ENCODE measurements around the gene TOX2. TPM values are rescaled to one million over a fixed set of nuclear protein-coding genes. Genes with fewer than 3 reads are reported as not detected.
A peak's percentile ranks its signal among the peaks of the same experiment; 100 is the strongest.

The TOX2 gene
- total RNA-seq, 3 donors from 2014 or later, result 0.66 to 1.1 (median 0.87) TPM

GRCh38 chr20:44089987-44090674, 175.5 kb downstream of the TOX2 start:
- Mint-ChIP-seq H3K9me3 (no peaks in the 10 kb centered on the region), H3K27me3 (ENCODE audit: low read depth) (peaks cover 13% of the 10 kb centered on the region), H3K36me3 (ENCODE audit: insufficient read depth) (no peaks in the 10 kb centered on the region), H3K4me1 (ENCODE audit: low read depth) (no peaks in the 10 kb centered on the region), H3K4me3 (no peak overlapping the region)
- ATAC-seq (peak in 1 of 2 donors; percentile 23), DNase-seq (no peak)

GRCh38 chr20:44091026-44091425, 176.4 kb downstream of the TOX2 start:
- Mint-ChIP-seq H3K27me3 (ENCODE audit: low read depth) (peaks cover 15% of the 10 kb centered on the region), H3K9me3 (no peaks in the 10 kb centered on the region), H3K4me3 (no peak overlapping the region), H3K4me1 (ENCODE audit: low read depth) (no peaks in the 10 kb centered on the region), H3K36me3 (ENCODE audit: insufficient read depth) (no peaks in the 10 kb centered on the region)
- ATAC-seq (no peak), DNase-seq (no peak)

- Mint-ChIP-seq H3K4me3 (no peak overlapping the region), H3K27me3 (ENCODE audit: low read depth) (peaks cover 20% of the 10 kb centered on the region), H3K36me3 (ENCODE audit: insufficient read depth) (no peaks in the 10 kb centered on the region), H3K4me1 (ENCODE audit: low read depth) (no peaks in the 10 kb centered on the region), H3K9me3 (no peaks in the 10 kb centered on the region)
- ATAC-seq, result peak in 1 of 2 donors; percentile 30
- no peak for DNase-seq
Observed at GRCh38 chr20:44092551-44093248, 178.0 kb downstream of the TOX2 start.

- Mint-ChIP-seq H3K36me3 (ENCODE audit: insufficient read depth) (no peaks in the 10 kb centered on the region), H3K27me3 (ENCODE audit: low read depth) (peaks cover 23% of the 10 kb centered on the region), H3K4me3 (no peak overlapping the region), H3K9me3 (no peaks in the 10 kb centered on the region), H3K4me1 (ENCODE audit: low read depth) (no peaks in the 10 kb centered on the region)
- ATAC-seq (no peak), DNase-seq (no peak)
Observed at GRCh38 chr20:44093249-44093582, 178.6 kb downstream of the TOX2 start.

- no peaks in the 10 kb centered on the region for H3K36me3 Mint-ChIP-seq (ENCODE audit: insufficient read depth)
- H3K4me1 Mint-ChIP-seq (ENCODE audit: low read depth), result no peaks in the 10 kb centered on the region
- no peak overlapping the region for H3K4me3 Mint-ChIP-seq
- ATAC-seq (no peak), DNase-seq (no peak)
- H3K9me3 Mint-ChIP-seq, result no peaks in the 10 kb centered on the region
- H3K27me3 Mint-ChIP-seq (ENCODE audit: low read depth), result peaks cover 39% of the 10 kb centered on the region
Observed at GRCh38 chr20:44095831-44096230, 181.2 kb downstream of the TOX2 start.

GRCh38 chr20:44097521-44098255, 183.0 kb downstream of the TOX2 start:
- no peak for ATAC-seq
- no peaks in the 10 kb centered on the region for H3K36me3 Mint-ChIP-seq (ENCODE audit: insufficient read depth)

GRCh38 chr20:44098256-44098630, 183.6 kb downstream of the TOX2 start:
- Mint-ChIP-seq H3K4me1 (ENCODE audit: low read depth) (no peaks in the 10 kb centered on the region), H3K27me3 (ENCODE audit: low read depth) (peaks cover 47% of the 10 kb centered on the region), H3K9me3 (peaks cover 5% of the 10 kb centered on the region), H3K4me3 (no peak overlapping the region), H3K36me3 (ENCODE audit: insufficient read depth) (no peaks in the 10 kb centered on the region)
- DNase-seq, result no peak
- no peak for ATAC-seq

More at GRCh38 chr20:44097521-44098255, 183.0 kb downstream of the TOX2 start:
- no peak overlapping the region for H3K4me3 Mint-ChIP-seq
- no peaks in the 10 kb centered on the region for H3K4me1 Mint-ChIP-seq (ENCODE audit: low read depth)
- no peak for DNase-seq
- H3K27me3 Mint-ChIP-seq (ENCODE audit: low read depth), result peaks cover 49% of the 10 kb centered on the region
- peaks cover 3% of the 10 kb centered on the region for H3K9me3 Mint-ChIP-seq

- peaks cover 5% of the 10 kb centered on the region for H3K9me3 Mint-ChIP-seq
Observed at GRCh38 chr20:44098657-44099056, 184.0 kb downstream of the TOX2 start.

GRCh38 chr20:44099832-44100231, 185.2 kb downstream of the TOX2 start:
- DNase-seq (no peak), ATAC-seq (no peak)
- Mint-ChIP-seq H3K4me3 (no peak overlapping the region), H3K9me3 (peaks cover 5% of the 10 kb centered on the region), H3K36me3 (ENCODE audit: insufficient read depth) (no peaks in the 10 kb centered on the region), H3K4me1 (ENCODE audit: low read depth) (no peaks in the 10 kb centered on the region), H3K27me3 (ENCODE audit: low read depth) (peaks cover 51% of the 10 kb centered on the region)

More at GRCh38 chr20:44098657-44099056, 184.0 kb downstream of the TOX2 start:
- H3K27me3 Mint-ChIP-seq (ENCODE audit: low read depth), result peaks cover 49% of the 10 kb centered on the region
- H3K36me3 Mint-ChIP-seq (ENCODE audit: insufficient read depth), result no peaks in the 10 kb centered on the region
- no peak for DNase-seq
- no peak overlapping the region for H3K4me3 Mint-ChIP-seq
- H3K4me1 Mint-ChIP-seq (ENCODE audit: low read depth), result no peaks in the 10 kb centered on the region
- no peak for ATAC-seq

GRCh38 chr20:44102582-44102981, 187.9 kb downstream of the TOX2 start:
- DNase-seq, result no peak
- no peak overlapping the region for H3K4me3 Mint-ChIP-seq
- peaks cover 66% of the 10 kb centered on the region for H3K27me3 Mint-ChIP-seq (ENCODE audit: low read depth)
- no peak for ATAC-seq
- peaks cover 10% of the 10 kb centered on the region for H3K9me3 Mint-ChIP-seq
- H3K4me1 Mint-ChIP-seq (ENCODE audit: low read depth), result no peaks in the 10 kb centered on the region
- H3K36me3 Mint-ChIP-seq (ENCODE audit: insufficient read depth), result no peaks in the 10 kb centered on the region

- DNase-seq (no peak), ATAC-seq (no peak)
- Mint-ChIP-seq H3K4me3 (no peak overlapping the region), H3K4me1 (ENCODE audit: low read depth) (no peaks in the 10 kb centered on the region), H3K27me3 (ENCODE audit: low read depth) (peaks cover 57% of the 10 kb centered on the region), H3K36me3 (ENCODE audit: insufficient read depth) (no peaks in the 10 kb centered on the region), H3K9me3 (peaks cover 15% of the 10 kb centered on the region)
Observed at GRCh38 chr20:44104798-44105517, 190.3 kb downstream of the TOX2 start.

- DNase-seq (no peak), ATAC-seq (no peak)
- Mint-ChIP-seq H3K27me3 (ENCODE audit: low read depth) (peaks cover 55% of the 10 kb centered on the region), H3K4me1 (ENCODE audit: low read depth) (no peaks in the 10 kb centered on the region), H3K9me3 (peaks cover 15% of the 10 kb centered on the region), H3K36me3 (ENCODE audit: insufficient read depth) (no peaks in the 10 kb centered on the region), H3K4me3 (no peak overlapping the region)
Observed at GRCh38 chr20:44106615-44107014, 192.0 kb downstream of the TOX2 start.

- DNase-seq (no peak), ATAC-seq (no peak)
- no peaks in the 10 kb centered on the region for H3K36me3 Mint-ChIP-seq (ENCODE audit: insufficient read depth)
- H3K4me1 Mint-ChIP-seq (ENCODE audit: low read depth), result no peaks in the 10 kb centered on the region
- H3K27me3 Mint-ChIP-seq (ENCODE audit: low read depth), result peaks cover 48% of the 10 kb centered on the region
- peaks cover 10% of the 10 kb centered on the region for H3K9me3 Mint-ChIP-seq
- no peak overlapping the region for H3K4me3 Mint-ChIP-seq
Observed at GRCh38 chr20:44109951-44110361, 195.3 kb downstream of the TOX2 start.

Measured in activated T-cell treated with anti-CD3 and anti-CD28 coated beads, Interleukin-2, amount 50 U/mL, for 4 hours (primary cell).